ENCODE data around the gene ALAS1.

- TF ChIP-seq POLR2AphosphoS5 (IDR thresholded peaks at IDR 0.05) (peak; percentile 32), CTCF (IDR thresholded peaks at IDR 0.05) (peak; percentile 86 to 94 (median 90)), POLR2A (IDR thresholded peaks at IDR 0.05) (no peak)
Measured at GRCh38 chr3:52231502-52232278, 33.7 kb downstream of the ALAS1 start.

Measured in prostate gland (tissue), 2 donors.